Glomerular visceral epithelial cell (primary cell): ENCODE data around the gene TMED8.
"Not testable (repeated sequence)": the region's sequence is repeated elsewhere in the genome, so short reads cannot be mapped to it uniquely, and the experiment has no call there.

Source experiments
- DNase-seq: peaks from one replicate; pipeline ENCODE4 v3.0.0-alpha.2; 2016; ENCODE audit errors: extremely low spot score

The TMED8 gene, protein sequence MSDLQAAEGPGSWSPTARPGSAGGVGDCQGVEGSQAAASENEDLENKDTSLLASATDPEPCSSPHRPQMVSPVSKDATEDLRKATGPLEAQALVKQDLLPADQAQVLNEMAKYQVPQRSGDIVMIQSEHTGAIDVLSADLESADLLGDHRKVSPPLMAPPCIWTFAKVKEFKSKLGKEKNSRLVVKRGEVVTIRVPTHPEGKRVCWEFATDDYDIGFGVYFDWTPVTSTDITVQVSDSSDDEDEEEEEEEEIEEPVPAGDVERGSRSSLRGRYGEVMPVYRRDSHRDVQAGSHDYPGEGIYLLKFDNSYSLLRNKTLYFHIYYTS

DNA sequence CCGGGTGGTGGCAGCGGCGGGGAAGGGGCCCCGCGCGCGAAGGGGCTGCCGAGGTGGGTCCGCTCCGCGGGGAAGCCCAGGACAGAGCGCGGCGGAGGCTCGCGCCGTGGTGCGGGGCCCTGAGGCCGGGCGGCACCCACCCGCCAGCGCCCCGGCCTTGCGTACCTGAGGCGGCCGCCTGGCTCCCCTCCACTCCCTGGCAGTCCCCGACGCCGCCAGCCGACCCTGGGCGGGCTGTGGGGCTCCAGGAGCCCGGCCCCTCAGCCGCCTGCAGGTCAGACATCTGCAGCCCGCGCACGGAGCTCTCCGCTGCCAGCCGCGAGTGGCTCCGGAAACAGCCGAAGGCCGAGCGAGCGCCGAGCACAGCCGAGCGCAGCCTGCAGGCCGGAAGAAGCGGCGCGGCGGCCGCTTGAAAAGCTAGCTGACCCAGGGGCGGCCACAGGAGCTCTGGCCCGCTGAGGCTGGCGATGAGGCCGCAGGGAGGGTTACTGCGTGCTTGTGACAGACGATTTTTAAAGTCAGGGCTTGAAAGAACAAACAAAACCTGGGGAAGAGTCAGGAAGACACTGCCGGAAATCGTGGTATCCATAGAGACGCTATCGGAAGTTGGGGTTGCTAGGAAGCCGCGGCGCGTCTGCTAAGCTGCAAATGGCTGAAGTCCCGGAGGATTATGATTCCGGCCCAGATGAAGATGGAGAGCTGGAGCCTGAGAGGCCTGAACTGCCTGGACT is at the start of gene TMED8, which contains the start of gene SAMD15:
TSS of gene TMED8 (minus strand) at position 324 of the 731 bp plus-strand sequence. CDS start at position 283, 41 bp downstream.
TSS of gene SAMD15 (plus strand) at position 609 of the 731 bp plus-strand sequence. CDS start at position 649, 40 bp downstream.
- DNase-seq: peak; percentile 86

DNA sequence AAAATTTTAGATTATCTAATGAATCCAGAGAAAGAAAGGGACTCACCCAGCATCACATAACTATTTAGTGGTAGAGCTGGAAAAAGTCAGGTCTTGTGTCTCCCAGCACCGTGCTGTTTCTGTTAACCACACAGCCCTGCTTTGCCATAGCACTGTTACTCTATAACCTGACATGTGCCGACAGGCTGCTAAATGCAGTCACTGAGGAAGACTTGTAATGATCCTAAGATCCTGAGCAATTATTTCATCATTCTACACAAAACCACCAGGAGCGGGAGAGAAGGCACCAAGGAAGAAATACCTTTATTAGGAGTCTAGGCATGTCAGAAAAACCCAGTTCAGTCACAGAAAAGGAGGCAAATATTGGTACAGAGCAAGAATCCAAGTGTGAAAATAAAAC is 49.5 kb upstream of the TMED8 start:
- DNase-seq: no peak

DNA sequence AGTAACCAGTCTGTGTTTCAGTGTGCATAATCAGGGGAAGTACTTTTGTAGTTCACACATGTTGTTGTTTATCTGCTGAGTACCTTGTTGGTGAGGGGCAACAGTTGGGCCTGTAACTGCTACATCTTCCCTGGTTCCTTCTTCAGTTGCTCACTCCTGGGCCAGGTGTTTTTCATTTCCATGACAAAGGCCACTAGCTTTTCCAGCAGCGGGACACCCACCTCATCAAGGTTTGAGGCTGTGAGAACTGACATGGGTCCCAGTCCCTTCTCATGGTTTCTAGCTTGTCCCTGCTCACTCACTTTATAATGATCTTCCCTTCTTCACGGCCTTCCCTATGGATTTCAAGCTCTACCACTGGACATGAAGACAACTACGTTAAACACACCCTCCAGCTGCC is 48.0 kb upstream of the TMED8 start:
- DNase-seq: no peak

DNA sequence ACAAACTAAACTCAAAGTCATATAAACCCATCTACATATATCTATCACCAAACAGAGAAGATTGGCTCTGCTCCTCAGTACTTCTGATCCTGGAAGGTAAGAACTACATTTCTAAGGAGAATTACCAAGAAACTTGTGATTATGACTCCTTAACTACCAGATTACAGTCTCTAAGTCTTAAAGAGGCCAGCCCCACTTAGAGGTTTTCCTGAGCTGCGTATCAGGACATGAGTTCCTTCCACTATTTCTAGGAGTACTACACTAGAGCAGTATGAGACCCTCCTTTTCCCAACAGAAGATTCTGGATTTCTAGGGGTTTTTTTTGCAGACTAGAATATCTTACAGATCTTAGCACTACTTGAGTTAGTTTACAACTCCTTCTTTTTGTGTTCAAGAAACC is 46.5 kb upstream of the TMED8 start, which contains the start of gene NOXRED1:
TSS of gene NOXRED1 (minus strand) at position 101 of the 400 bp plus-strand sequence. CDS start 634 bp downstream, outside the sequence.
- no peak for DNase-seq

DNA sequence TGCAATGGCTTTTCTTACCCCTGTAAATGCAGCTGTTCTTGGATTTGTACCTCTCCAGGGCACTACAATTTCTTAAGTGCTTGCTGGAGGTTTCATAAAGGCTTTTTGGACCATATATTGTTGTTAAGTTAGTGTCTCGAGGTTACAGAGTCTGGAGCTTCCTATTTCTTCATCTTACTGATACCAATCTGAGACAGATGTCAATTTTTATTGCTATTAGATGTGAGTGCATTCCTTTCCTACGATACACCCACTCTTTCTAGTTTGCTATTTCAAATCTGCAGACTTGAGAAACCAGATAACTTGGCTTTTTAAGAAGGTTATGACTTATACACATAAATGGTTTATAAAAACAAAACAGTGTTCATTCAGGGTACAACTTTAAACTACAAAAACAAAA is 44.3 kb upstream of the TMED8 start:
- no peak for DNase-seq

DNA sequence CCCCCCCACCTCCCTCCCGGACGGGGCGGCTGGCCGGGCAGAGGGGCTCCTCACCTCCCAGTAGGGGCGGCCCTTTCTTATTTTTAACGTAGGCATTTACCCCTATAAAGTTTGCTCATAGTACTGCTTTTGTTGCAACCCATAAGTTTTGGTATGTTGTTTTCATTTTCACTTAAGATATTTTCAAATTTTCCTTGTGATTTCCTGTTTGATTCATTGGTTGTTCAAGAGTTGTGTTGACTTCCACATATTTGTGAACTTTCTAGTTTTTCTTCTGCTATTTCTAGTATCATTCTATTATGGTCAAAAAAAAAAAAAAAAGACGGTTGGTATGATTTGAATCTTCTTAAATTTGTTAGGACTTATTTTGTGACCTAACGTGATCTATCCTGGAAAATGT is 39.9 kb upstream of the TMED8 start:
- DNase-seq: no peak

DNA sequence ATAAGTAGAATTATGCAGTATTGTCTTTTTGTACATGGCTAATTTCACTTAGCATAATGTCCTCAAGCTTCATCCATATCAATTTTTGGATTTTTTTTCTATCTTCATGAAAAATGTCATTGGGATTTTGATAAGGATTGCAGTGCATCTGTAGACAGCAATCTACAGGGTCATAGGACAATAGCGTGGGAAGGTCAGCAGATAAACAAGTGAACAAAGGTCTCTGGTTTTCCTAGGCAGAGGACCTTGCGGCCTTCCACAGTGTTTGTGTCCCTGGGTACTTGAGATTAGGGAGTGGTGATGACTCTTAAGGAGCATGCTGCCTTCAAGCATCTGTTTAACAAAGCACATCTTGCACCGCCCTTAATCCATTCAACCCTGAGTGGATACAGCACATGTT is 39.2 kb upstream of the TMED8 start:
- not testable (repeated sequence) for DNase-seq

DNA sequence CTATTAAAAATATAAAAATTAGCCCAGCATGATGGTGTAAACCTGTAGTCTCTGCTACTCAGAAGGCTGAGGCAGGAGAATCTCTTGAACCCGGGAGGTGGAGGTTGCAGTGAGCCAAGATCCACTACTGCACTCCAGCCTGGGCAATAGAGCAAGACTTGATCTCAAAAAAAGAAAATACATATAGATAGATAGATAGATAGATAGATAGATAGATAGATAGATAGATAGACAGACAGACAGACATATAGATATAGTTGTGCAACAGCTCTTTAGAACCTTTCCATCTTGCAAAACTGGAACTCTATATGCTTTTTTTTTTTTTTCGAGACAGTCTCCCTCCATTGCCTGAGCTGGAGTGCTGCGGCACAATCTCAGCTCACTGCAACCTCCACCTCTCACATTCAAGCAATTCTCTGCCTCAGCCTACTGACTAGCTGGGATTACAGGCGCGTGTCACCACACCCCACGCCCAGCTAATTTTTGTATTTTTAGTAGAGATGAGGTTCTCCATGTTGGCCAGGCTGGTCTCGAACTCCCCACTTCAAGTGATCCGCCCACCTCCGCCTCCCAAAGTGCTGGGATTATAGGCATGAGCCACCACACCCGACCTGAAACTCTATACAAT is 38.6 kb upstream of the TMED8 start:
- not testable (repeated sequence) for DNase-seq

DNA sequence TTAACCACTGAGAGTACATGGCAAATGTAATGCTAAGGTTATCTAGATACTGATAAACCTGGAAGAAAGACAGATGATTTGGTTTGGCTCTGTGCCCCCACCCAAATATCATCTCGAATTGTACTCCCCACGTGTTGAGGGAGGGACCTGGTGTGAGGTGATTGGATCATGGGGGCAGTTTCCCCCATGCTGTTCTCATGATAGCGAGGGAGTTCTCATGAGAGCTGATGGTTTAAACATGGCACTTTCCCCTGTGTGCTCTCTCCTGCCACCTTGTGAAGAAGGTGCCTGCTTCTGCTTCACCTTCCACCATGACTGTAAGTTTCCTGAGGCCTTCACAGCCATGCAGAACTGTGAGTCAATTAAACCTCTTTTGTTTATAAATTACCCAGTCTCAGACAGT is 32.2 kb upstream of the TMED8 start:
- DNase-seq: peak; percentile 4

DNA sequence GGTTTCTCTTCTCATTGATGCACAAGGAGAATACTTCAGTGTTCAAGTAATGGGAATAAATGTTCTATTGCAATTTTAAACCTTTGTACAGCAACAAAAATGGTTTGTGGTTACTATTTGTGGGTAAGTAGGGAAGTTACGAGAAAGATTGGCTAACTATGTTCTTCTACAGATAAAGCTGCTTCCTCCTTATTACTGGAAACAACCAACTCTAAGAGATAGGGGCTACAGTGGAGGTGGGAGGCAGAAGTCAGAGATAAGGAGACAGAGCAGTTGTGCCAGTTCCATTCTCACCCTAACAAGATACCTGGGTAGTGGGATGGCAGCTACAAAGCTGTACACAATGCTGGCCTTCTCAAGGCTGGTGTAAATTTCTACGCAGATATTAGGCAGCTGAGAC is 30.3 kb upstream of the TMED8 start:
- DNase-seq: no peak

DNA sequence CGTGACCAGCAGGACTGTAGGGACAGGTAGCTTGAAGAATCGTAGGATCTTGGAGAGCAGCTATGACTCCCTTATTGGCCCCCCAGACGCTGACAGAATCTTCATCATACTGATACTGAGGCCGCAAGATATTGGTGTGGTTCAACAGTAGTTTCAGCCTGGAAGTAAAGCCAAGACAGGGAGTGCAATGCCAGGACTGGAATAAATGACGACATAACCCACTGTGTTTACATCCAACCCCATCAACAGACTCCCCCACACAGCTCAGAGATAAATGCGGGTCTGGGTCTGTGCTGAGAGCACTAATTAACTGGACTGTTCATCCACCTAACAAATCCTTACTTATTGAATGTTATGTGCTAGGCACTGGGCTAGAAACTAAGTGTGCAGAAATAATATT is 29.8 kb upstream of the TMED8 start:
- DNase-seq: no peak

DNA sequence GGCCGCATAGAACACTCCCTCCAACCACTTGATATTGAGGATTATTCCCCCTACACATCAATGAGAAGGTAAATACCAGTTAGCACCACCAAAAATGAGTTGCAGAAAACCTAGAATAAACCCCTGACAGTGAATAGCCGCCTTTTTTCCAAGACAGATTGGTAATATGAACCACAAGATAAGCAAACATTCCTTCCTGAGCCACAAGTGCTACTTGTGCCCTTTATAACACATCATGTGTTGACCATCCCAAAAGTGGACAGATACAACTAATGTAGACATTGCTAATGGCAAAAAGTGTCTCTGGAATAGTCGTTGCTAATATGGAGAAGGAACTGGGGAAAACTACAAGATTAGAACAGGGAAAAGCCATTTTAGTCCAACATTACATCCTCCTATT is 29.2 kb upstream of the TMED8 start:
- DNase-seq: no peak

DNA sequence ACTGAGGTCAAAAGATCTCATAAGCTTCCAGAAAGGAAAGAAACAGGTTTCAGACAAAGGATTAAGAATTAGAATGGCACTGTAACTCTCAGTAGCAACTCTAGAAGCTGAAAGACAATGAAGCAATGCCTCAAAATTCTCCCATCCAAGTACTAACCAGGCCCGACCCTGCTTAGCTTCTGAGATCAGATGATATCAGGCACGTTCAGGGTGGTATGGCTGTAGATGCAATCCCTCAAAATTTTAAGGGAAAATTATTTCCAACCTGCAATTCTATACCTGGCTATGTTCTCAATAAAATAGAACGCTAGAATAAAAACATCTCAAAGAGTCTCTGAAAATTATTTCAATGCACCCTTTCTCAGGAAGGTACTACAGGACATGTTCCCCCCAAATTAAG is 26.9 kb upstream of the TMED8 start:
- DNase-seq: no peak

DNA sequence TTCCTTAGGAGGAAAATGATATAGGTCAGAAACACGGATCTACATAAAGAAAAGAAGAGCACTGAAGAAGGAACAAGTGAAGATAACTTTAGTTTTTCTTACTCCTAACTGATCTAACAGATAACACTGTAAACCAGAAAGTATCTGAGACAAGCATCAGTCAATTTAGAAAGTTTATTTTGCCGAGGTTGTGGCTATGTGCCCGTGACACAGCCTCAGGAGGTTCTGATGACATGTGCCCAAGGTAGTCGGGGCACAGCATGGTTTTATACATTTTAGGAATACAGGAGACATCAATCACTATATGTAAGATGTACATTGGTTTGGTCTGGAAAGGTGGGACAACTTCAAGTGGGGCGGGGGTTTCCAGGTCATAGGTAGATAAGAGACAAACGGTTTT is 23.3 kb upstream of the TMED8 start:
- no peak for DNase-seq

DNA sequence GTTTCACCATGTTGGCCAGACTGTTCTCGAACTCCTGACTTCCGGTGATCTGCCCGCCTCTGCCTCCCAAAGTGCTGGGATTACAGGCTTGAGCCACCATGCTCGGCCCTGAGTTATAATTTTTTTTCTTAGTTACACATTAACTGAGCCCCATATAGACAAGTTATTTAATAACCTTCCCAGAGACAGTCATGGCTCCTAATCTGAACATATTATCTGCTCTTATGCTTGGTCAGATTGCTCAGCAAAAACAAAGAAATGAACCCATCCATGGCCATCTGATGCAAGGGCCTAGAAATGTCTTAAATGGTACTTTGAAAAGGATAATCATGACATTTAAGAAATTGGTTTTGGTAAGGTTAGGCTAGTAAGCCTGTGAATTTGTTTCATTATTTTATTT is 13.3 kb upstream of the TMED8 start:
- DNase-seq: peak; percentile 4

DNA sequence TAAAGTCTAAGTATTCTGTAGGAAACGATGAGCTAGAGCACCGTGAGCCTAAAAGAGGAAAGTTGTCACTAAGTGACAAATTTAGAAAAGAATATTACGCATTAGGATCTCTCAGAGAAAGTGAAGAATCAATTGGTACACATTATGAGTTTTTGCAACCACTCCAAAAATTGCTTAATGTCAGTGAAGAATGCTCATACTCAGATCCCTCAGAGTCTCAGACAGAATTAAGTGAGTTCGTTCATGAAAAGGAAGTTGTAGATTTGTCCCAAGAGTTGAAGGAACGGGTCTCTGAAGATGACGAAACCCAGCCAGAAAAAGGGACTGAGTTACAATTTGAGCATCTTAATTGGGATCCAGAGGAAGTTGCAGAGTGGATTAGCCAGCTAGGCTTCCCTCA is 1.8 kb upstream of the TMED8 start:
- no peak for DNase-seq

DNA sequence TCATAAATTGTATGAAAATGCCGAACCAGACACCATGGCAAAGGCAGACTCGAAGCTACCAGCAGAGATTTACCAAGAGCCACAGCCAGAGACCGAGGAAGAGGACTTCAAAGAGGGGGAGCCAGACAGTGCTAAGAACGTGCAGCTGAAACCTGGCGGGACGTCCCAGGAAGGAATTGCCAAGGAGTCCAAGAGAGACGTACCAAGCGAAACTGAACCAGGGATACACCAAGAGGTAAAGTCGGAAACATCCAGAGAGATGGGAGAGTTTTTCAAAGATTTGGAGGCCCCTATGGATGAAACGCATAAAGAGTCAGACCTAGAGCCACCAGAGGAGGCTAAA is 579 bp upstream of the TMED8 start:
- DNase-seq: no peak

DNA sequence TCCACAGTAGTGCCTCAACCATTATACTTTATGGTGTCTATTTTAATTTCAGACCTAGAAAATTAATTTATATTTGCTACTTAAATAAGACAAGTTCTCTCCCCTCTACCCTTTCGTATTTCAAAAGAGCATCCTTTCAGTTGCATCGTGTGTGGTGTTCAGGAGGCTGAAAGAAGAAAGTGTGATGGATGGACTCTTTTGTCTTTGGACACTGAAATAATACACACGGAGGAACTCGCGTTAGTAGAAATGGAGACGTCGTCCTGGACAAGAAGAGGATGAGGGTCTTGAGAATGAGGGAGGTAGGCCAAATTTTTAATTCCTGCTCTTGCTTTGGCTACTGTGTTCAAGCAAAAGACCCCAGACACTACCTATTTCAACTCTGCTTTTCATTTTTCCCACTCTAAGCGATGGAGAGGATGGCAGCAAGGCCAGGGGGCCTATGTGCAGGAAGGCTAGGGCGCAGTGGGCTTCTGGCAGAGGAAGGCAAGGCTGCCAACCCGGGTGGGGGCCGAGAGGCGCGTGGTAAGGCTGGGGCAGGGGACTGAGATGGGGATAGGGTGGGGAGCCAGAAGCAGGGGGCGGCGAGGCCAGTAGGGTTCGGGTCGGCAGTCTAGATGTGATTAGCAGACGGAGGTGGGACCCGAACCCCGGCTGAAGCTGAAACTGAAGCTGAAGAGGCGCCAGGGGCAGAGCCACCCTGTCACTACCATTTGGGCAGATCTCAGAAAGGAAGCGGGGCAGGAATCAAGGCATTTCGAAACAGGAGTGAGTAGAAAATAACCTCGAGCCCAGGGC is 722 bp downstream of the TMED8 start:
- peak; percentile 16 for DNase-seq

DNA sequence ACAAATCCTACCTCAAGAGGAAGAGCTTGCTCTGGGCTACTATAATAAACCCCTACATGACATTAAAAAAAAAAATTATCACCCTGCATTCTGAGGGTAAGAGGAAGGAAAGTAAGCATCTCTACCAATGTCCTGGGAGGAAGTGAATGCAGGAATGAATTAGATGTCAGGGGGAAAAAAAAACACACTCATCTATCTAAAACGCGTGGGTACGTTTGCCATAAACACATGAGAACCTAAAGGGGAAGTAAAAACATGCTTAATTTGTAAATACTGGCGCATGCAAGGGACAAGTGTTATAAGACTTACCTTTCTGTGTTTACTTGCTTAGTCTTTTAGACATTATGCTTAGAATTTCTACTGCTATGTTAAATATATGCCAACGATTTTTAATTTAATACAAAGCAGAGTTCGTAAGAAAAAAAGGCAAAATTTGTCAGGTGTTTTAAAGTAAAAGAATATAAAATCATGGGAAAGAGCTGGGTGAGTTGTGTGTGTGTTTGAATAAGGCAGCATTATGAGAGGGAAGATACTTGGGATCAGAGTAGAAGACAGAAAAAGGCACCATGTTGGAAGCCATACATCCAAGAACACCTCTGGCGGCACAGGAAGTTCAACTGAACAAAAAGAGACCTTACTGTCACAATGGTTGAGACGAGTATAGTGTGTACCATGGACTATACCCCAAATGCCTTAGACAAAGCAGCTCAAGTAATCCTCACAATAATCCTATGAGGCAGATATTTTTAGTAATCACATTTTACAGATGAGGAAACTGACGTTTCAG is 1.5 kb downstream of the TMED8 start:
- DNase-seq: no peak

DNA sequence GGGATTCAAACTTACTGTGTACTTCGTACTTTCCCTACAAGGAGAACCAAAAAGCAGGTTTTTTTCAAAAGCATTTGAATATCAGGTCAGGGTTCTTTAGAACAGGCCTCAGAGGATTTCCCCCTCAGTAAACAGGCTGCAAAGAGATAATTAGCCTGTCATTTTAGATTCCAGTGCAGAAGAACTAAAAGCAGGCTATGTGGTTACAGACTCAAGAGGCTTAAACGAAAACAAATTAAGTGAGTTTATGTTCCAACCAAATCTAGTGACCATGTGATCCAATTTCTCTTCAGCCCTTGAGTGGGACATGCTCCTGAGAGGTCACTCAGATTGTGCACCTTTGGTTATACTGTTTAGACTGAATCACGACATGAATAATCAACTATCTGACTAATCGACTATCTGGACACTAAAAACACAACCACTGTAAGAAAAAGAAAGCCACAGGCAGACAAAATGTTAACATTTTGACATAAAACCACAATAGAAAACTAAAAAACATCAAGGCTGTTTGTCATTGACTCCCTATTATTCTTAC is 4.5 kb downstream of the TMED8 start:
- DNase-seq: peak; percentile 6

DNA sequence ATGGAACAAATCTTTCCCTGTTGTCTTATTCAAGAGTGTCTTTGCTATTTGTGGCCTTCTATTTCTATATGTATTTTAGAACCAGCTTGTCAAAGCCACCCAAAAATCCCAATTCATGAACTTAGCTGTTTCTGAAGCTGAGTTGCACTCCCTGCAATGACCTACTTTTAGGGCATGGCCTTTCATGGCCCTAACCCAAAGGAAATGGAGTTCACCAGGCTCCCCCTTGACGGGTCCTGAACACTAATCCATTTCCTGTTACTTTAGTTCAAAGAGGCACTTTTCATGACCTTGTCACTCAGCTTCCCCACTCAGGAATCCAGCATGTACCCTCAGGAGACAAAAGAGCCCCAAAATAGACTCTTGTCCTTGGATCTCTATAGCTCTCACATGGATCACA is 7.6 kb downstream of the TMED8 start:
- DNase-seq: no peak
